ENCODE results near the gene MEX3C. TPM values are rescaled to one million over a fixed set of nuclear protein-coding genes. Genes with fewer than 3 reads are reported as not detected.

The MEX3C gene
- polyA plus RNA-seq, 1 donor from 2014 or later, result 58.6 TPM

DNA sequence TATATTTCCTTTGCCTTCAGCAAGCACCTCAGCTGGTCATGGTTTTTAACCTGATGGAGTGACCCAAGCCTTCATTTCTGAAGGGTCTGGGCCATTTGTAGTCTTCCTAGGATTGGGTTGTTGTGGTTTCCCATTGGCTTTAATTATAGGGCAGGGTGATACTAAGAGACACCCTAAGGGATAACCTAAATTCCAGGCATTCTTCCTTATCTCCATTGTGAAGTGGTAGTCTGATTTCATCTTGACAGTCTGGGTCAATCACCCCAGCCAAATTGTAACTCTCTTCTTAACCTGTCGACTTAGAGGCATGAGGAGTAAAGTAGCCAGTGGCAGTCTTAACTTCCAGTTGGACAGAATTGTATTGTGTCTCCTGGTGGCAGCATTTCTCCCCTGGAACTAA lies 30.2 kb upstream of the MEX3C start:
- no peak overlapping the region for H3K27ac ChIP-seq (ENCODE audit: low read length)
- no peaks in the 10 kb centered on the region for H4K20me1 ChIP-seq (ENCODE audit: insufficient read depth)
- no peaks in the 10 kb centered on the region for H3K9me2 ChIP-seq (ENCODE audit: insufficient read depth, low read length)
- no peaks in the 10 kb centered on the region for H3K9me3 ChIP-seq (ENCODE audit: low read length)
- H3K27me3 ChIP-seq (ENCODE audit: insufficient read depth, low read depth, low read length), result no peaks in the 10 kb centered on the region
- H2AFZ ChIP-seq (ENCODE audit: low read depth, low read length), result no peak overlapping the region
- H3K36me3 ChIP-seq (ENCODE audit: insufficient read depth, low read length), result no peaks in the 10 kb centered on the region
- H3K9ac ChIP-seq (ENCODE audit: low read length), result no peak overlapping the region
- H3K79me2 ChIP-seq (replicated peaks; ENCODE audit: insufficient read depth, low read length), result no peaks in the 10 kb centered on the region
- TF ChIP-seq TAF1 (IDR thresholded peaks at IDR 0.05; ENCODE audit: low read depth), result no peak
- TF ChIP-seq POLR2AphosphoS5 (IDR thresholded peaks at IDR 0.05), result no peak
- no peak for TF ChIP-seq EZH2 (IDR thresholded peaks at IDR 0.05; ENCODE audit: borderline replicate concordance, insufficient read depth, low read length, poor library complexity, severe bottlenecking)
- TF ChIP-seq, protein P1, sequence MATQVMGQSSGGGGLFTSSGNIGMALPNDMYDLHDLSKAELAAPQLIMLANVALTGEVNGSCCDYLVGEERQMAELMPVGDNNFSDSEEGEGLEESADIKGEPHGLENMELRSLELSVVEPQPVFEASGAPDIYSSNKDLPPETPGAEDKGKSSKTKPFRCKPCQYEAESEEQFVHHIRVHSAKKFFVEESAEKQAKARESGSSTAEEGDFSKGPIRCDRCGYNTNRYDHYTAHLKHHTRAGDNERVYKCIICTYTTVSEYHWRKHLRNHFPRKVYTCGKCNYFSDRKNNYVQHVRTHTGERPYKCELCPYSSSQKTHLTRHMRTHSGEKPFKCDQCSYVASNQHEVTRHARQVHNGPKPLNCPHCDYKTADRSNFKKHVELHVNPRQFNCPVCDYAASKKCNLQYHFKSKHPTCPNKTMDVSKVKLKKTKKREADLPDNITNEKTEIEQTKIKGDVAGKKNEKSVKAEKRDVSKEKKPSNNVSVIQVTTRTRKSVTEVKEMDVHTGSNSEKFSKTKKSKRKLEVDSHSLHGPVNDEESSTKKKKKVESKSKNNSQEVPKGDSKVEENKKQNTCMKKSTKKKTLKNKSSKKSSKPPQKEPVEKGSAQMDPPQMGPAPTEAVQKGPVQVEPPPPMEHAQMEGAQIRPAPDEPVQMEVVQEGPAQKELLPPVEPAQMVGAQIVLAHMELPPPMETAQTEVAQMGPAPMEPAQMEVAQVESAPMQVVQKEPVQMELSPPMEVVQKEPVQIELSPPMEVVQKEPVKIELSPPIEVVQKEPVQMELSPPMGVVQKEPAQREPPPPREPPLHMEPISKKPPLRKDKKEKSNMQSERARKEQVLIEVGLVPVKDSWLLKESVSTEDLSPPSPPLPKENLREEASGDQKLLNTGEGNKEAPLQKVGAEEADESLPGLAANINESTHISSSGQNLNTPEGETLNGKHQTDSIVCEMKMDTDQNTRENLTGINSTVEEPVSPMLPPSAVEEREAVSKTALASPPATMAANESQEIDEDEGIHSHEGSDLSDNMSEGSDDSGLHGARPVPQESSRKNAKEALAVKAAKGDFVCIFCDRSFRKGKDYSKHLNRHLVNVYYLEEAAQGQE (IDR thresholded peaks at IDR 0.05; ENCODE audit: borderline replicate concordance), result no peak
- no peak for TF ChIP-seq SMC3 (conservative IDR thresholded peaks at IDR 0.05; ENCODE audit: poor library complexity)
- no peak for TF ChIP-seq MXI1 (conservative IDR thresholded peaks at IDR 0.05; ENCODE audit: poor library complexity, severe bottlenecking)
- TF ChIP-seq RAD21 (conservative IDR thresholded peaks at IDR 0.05), result no peak
- H3K4me2 ChIP-seq (ENCODE audit: low read length), result no peak overlapping the region
- no peak overlapping the region for H3K4me3 ChIP-seq (ENCODE audit: low read length)
- no peaks in the 10 kb centered on the region for H3F3A ChIP-seq (ENCODE audit: insufficient read depth, low read length, poor library complexity, severe bottlenecking)

DNA sequence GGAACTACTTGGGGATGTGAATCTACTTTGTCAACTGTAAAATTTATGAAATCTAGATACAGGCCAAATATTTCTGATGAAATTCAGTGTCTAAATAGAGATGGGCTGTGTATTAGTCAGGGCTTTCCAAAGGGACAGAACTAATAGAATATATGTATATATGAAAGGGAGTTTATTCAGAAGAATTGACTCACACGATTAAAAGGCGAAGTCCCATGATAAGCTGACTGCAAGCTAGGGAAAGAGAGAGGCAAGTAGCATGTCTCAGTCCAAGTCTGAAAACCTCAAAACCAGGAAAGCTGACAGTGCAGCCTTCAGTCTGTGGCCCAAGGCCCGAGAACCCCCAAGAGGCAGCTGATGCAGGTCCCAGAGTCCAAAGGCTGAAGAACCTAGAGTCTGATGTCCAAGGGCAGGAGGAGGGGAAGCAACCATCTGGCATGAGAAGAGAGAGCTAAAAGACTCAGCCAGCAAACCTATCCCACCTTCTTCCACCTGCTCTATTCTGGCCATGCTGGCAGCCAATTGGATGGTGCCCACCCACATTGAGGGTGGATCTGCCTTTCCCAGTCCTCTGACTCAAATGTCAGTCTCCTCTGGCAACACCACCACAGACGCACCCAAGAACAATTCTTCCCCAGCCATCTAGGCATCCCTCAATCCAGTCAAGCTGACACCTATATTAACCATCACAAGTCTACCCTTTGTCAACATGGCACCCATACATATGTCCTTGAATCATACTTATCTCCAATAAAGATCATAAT lies 29.3 kb upstream of the MEX3C start:
- Histone ChIP-seq H3K9me2 (ENCODE audit: insufficient read depth, low read length) (no peaks in the 10 kb centered on the region), H3K79me2 (replicated peaks; ENCODE audit: insufficient read depth, low read length) (no peaks in the 10 kb centered on the region), H3K4me2 (ENCODE audit: low read length) (no peak overlapping the region), H3K9me3 (ENCODE audit: low read length) (no peaks in the 10 kb centered on the region), H3K27ac (ENCODE audit: low read length) (no peak overlapping the region), H3K27me3 (ENCODE audit: insufficient read depth, low read depth, low read length) (no peaks in the 10 kb centered on the region), H3K36me3 (ENCODE audit: insufficient read depth, low read length) (no peaks in the 10 kb centered on the region), H2AFZ (ENCODE audit: low read depth, low read length) (no peak overlapping the region), H3F3A (ENCODE audit: insufficient read depth, low read length, poor library complexity, severe bottlenecking) (no peaks in the 10 kb centered on the region), H4K20me1 (ENCODE audit: insufficient read depth) (no peaks in the 10 kb centered on the region), H3K4me3 (ENCODE audit: low read length) (no peak overlapping the region), H3K9ac (ENCODE audit: low read length) (no peak overlapping the region)
- TF ChIP-seq EZH2 (IDR thresholded peaks at IDR 0.05; ENCODE audit: borderline replicate concordance, insufficient read depth, low read length, poor library complexity, severe bottlenecking) (no peak), POLR2AphosphoS5 (IDR thresholded peaks at IDR 0.05) (no peak), TAF1 (IDR thresholded peaks at IDR 0.05; ENCODE audit: low read depth) (no peak), RAD21 (conservative IDR thresholded peaks at IDR 0.05) (no peak), SMC3 (conservative IDR thresholded peaks at IDR 0.05; ENCODE audit: poor library complexity) (no peak), MXI1 (conservative IDR thresholded peaks at IDR 0.05; ENCODE audit: poor library complexity, severe bottlenecking) (no peak), EP300 (conservative IDR thresholded peaks at IDR 0.05; ENCODE audit: poor library complexity, severe bottlenecking) (no peak)
- TF ChIP-seq, protein P1 (IDR thresholded peaks at IDR 0.05; ENCODE audit: borderline replicate concordance), result no peak
- TF ChIP-seq, protein P2, sequence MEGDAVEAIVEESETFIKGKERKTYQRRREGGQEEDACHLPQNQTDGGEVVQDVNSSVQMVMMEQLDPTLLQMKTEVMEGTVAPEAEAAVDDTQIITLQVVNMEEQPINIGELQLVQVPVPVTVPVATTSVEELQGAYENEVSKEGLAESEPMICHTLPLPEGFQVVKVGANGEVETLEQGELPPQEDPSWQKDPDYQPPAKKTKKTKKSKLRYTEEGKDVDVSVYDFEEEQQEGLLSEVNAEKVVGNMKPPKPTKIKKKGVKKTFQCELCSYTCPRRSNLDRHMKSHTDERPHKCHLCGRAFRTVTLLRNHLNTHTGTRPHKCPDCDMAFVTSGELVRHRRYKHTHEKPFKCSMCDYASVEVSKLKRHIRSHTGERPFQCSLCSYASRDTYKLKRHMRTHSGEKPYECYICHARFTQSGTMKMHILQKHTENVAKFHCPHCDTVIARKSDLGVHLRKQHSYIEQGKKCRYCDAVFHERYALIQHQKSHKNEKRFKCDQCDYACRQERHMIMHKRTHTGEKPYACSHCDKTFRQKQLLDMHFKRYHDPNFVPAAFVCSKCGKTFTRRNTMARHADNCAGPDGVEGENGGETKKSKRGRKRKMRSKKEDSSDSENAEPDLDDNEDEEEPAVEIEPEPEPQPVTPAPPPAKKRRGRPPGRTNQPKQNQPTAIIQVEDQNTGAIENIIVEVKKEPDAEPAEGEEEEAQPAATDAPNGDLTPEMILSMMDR (IDR thresholded peaks at IDR 0.05; ENCODE audit: poor library complexity, severe bottlenecking), result no peak

Measured in neural cell (in vitro differentiated cells).